ENCODE results near the gene CCDC170.

DNA sequence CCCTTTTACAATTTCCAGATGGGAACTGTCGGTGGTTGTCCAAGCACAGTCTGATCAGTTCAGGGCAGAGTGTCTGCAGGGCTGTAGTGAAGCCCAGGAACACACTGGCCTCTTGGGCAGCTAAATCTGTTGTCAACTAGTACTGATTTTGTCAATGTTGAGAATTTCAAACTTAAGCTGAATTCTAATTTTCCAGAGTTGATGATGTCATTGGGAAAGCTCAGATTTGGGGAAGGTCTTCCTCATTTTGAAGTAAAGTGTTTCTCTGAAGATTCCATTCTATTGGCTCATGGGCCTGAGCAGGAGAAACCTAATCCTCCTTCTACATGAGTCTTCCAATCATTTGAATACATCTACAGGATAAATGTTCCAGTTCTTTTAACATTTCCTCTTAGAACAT lies 72.1 kb downstream of the CCDC170 start:
- no peak for TF ChIP-seq POLR2A (IDR thresholded peaks at IDR 0.05)
- TF ChIP-seq, protein P1, sequence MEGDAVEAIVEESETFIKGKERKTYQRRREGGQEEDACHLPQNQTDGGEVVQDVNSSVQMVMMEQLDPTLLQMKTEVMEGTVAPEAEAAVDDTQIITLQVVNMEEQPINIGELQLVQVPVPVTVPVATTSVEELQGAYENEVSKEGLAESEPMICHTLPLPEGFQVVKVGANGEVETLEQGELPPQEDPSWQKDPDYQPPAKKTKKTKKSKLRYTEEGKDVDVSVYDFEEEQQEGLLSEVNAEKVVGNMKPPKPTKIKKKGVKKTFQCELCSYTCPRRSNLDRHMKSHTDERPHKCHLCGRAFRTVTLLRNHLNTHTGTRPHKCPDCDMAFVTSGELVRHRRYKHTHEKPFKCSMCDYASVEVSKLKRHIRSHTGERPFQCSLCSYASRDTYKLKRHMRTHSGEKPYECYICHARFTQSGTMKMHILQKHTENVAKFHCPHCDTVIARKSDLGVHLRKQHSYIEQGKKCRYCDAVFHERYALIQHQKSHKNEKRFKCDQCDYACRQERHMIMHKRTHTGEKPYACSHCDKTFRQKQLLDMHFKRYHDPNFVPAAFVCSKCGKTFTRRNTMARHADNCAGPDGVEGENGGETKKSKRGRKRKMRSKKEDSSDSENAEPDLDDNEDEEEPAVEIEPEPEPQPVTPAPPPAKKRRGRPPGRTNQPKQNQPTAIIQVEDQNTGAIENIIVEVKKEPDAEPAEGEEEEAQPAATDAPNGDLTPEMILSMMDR (IDR thresholded peaks at IDR 0.05), result no peak

Measured in Peyer's patch (tissue), 4 donors.